ENCODE measurements around the gene PTGS1. TPM values are rescaled to one million over a fixed set of nuclear protein-coding genes. Genes with fewer than 3 reads are reported as not detected.

Gene PTGS1
- total RNA-seq, 1 donor from 2014 or later, result 0.23 TPM

- Histone ChIP-seq H3K9ac (ENCODE audit: low read length) (no peak overlapping the region), H3K36me3 (ENCODE audit: insufficient read depth, low read length) (no peaks in the 10 kb centered on the region), H3K4me1 (ENCODE audit: insufficient read depth, low read length) (no peaks in the 10 kb centered on the region), H3K79me2 (ENCODE audit: insufficient read depth, low read length) (no peaks in the 10 kb centered on the region), H3K27me3 (ENCODE audit: insufficient read depth, low read length) (peaks cover 30% of the 10 kb centered on the region), H3K4me3 (ENCODE audit: insufficient read depth, low read depth, low read length) (no peak overlapping the region), H3K9me3 (ENCODE audit: insufficient read depth, low read depth, low read length) (no peaks in the 10 kb centered on the region), H3K27ac (ENCODE audit: low read depth, low read length) (no peak overlapping the region), H2AFZ (ENCODE audit: low read depth, low read length) (no peak overlapping the region), H3K4me2 (ENCODE audit: low read length) (no peak overlapping the region), H4K20me1 (ENCODE audit: insufficient read depth, low read length) (no peaks in the 10 kb centered on the region)
- Mint-ChIP-seq H3K27me3 (ENCODE audit: low read depth, unreplicated experiment) (peaks cover 50% of the 10 kb centered on the region), H3K27ac (ENCODE audit: unreplicated experiment) (no peak overlapping the region), H3K4me3 (ENCODE audit: unreplicated experiment) (no peak overlapping the region), H3K9me3 (ENCODE audit: unreplicated experiment) (peaks cover 5% of the 10 kb centered on the region), H3K36me3 (ENCODE audit: low read depth, unreplicated experiment) (no peaks in the 10 kb centered on the region), H3K4me1 (ENCODE audit: low read depth, unreplicated experiment) (peaks cover 6% of the 10 kb centered on the region)
- DNase-seq (ENCODE audit: low read depth) (no peak), FAIRE-seq (no peak)
- TF ChIP-seq EZH2 (IDR thresholded peaks at IDR 0.05; ENCODE audit: insufficient read depth, low read length), result no peak
- TF ChIP-seq, protein P1, sequence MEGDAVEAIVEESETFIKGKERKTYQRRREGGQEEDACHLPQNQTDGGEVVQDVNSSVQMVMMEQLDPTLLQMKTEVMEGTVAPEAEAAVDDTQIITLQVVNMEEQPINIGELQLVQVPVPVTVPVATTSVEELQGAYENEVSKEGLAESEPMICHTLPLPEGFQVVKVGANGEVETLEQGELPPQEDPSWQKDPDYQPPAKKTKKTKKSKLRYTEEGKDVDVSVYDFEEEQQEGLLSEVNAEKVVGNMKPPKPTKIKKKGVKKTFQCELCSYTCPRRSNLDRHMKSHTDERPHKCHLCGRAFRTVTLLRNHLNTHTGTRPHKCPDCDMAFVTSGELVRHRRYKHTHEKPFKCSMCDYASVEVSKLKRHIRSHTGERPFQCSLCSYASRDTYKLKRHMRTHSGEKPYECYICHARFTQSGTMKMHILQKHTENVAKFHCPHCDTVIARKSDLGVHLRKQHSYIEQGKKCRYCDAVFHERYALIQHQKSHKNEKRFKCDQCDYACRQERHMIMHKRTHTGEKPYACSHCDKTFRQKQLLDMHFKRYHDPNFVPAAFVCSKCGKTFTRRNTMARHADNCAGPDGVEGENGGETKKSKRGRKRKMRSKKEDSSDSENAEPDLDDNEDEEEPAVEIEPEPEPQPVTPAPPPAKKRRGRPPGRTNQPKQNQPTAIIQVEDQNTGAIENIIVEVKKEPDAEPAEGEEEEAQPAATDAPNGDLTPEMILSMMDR (IDR thresholded peaks at IDR 0.05; ENCODE audit: insufficient read depth, low read depth, low read length), result no peak
These were observed 31.8 kb upstream of the PTGS1 start for GRCh38 chr9:122338994-122339393.

DNA sequence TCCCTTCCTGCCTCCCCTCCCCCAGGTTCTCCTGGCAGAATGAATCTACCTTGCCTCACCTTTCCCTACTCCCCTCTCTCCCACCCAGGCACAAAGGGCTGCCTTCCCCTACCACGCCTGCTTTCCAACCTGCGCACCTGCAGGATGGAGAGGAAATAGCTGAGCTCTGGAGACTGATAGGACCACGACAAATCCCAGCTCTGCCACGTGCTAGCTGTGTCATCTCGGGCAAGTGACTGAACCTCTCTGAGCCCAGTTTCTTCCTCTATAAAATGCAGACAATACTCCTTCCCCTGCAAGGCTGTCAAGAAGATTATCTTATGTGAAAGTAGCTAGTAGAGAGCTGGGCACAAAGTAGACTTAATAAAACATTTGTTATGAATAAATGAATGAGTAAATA is 31.2 kb upstream of the PTGS1 start:
- DNase-seq (ENCODE audit: low read depth), result no peak
- Histone ChIP-seq H2AFZ (ENCODE audit: low read depth, low read length) (no peak overlapping the region), H3K9me3 (ENCODE audit: insufficient read depth, low read depth, low read length) (no peaks in the 10 kb centered on the region), H3K4me1 (ENCODE audit: insufficient read depth, low read length) (no peaks in the 10 kb centered on the region), H3K27me3 (ENCODE audit: insufficient read depth, low read length) (peaks cover 30% of the 10 kb centered on the region), H3K79me2 (ENCODE audit: insufficient read depth, low read length) (no peaks in the 10 kb centered on the region), H3K9ac (ENCODE audit: low read length) (no peak overlapping the region), H3K36me3 (ENCODE audit: insufficient read depth, low read length) (no peaks in the 10 kb centered on the region), H4K20me1 (ENCODE audit: insufficient read depth, low read length) (no peaks in the 10 kb centered on the region), H3K27ac (ENCODE audit: low read depth, low read length) (no peak overlapping the region), H3K4me3 (ENCODE audit: insufficient read depth, low read depth, low read length) (no peak overlapping the region), H3K4me2 (ENCODE audit: low read length) (no peak overlapping the region)
- Mint-ChIP-seq H3K36me3 (ENCODE audit: low read depth, unreplicated experiment) (no peaks in the 10 kb centered on the region), H3K27ac (ENCODE audit: unreplicated experiment) (no peak overlapping the region), H3K27me3 (ENCODE audit: low read depth, unreplicated experiment) (peaks cover 52% of the 10 kb centered on the region), H3K4me1 (ENCODE audit: low read depth, unreplicated experiment) (peaks cover 6% of the 10 kb centered on the region), H3K9me3 (ENCODE audit: unreplicated experiment) (peaks cover 6% of the 10 kb centered on the region), H3K4me3 (ENCODE audit: unreplicated experiment) (no peak overlapping the region)
- FAIRE-seq, result no peak
- no peak for TF ChIP-seq EZH2 (IDR thresholded peaks at IDR 0.05; ENCODE audit: insufficient read depth, low read length)
- TF ChIP-seq, protein P1 (IDR thresholded peaks at IDR 0.05; ENCODE audit: insufficient read depth, low read depth, low read length), result no peak

DNA sequence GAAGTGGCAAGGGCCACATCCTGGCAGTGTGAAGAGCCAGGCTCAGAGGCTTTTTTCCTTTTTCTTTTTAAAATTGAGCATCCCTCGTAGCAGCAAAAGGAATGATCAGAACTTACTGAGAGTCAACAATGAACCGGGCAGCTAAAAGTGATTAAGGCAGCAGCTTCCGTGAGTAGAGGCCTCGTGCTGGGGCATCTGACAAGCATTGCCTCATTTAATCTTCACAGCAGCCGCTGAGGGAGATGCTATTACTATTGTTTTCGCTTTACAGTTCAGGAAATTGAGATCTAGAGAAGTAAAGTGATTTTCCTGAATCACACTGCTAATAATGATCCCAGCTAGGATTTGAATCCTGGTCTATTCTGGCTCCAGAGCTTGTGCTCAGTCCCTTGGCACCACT is 30.7 kb upstream of the PTGS1 start:
- no peak overlapping the region for H2AFZ ChIP-seq (ENCODE audit: low read depth, low read length)
- H3K27me3 ChIP-seq (ENCODE audit: insufficient read depth, low read length), result peaks cover 30% of the 10 kb centered on the region
- H4K20me1 ChIP-seq (ENCODE audit: insufficient read depth, low read length), result no peaks in the 10 kb centered on the region
- no peak overlapping the region for H3K4me3 ChIP-seq (ENCODE audit: insufficient read depth, low read depth, low read length)
- DNase-seq (ENCODE audit: low read depth) (no peak), FAIRE-seq (no peak)
- H3K4me1 ChIP-seq (ENCODE audit: insufficient read depth, low read length), result no peaks in the 10 kb centered on the region
- peaks cover 49% of the 10 kb centered on the region for H3K27me3 Mint-ChIP-seq (ENCODE audit: low read depth, unreplicated experiment)
- TF ChIP-seq EZH2 (IDR thresholded peaks at IDR 0.05; ENCODE audit: insufficient read depth, low read length), result no peak
- TF ChIP-seq, protein P1 (IDR thresholded peaks at IDR 0.05; ENCODE audit: insufficient read depth, low read depth, low read length), result no peak
- H3K9ac ChIP-seq (ENCODE audit: low read length), result no peak overlapping the region
- no peaks in the 10 kb centered on the region for H3K36me3 Mint-ChIP-seq (ENCODE audit: low read depth, unreplicated experiment)
- no peak overlapping the region for H3K27ac ChIP-seq (ENCODE audit: low read depth, low read length)
- H3K9me3 Mint-ChIP-seq (ENCODE audit: unreplicated experiment), result peaks cover 6% of the 10 kb centered on the region
- H3K9me3 ChIP-seq (ENCODE audit: insufficient read depth, low read depth, low read length), result no peaks in the 10 kb centered on the region
- no peak overlapping the region for H3K4me3 Mint-ChIP-seq (ENCODE audit: unreplicated experiment)
- peaks cover 6% of the 10 kb centered on the region for H3K4me1 Mint-ChIP-seq (ENCODE audit: low read depth, unreplicated experiment)
- no peak overlapping the region for H3K27ac Mint-ChIP-seq (ENCODE audit: unreplicated experiment)
- no peaks in the 10 kb centered on the region for H3K79me2 ChIP-seq (ENCODE audit: insufficient read depth, low read length)
- no peak overlapping the region for H3K4me2 ChIP-seq (ENCODE audit: low read length)
- no peaks in the 10 kb centered on the region for H3K36me3 ChIP-seq (ENCODE audit: insufficient read depth, low read length)

Measured in astrocyte (in vitro differentiated cells and primary cell).